Ovary (tissue), 9 donors: Measurements from ENCODE around the gene ISOC1. TPM values are rescaled to one million over a fixed set of nuclear protein-coding genes. Genes with fewer than 3 reads are reported as not detected.

Experiments
- DNase-seq, 5 donors: peaks; one replicate each; pipeline ENCODE4 v3.0.0-alpha.2; 2019 to 2020
- H3K27ac ChIP-seq, 2 donors: fragments of 200-600 bp; one replicate each; pipeline versions ENCODE4 v1.5.1 to v1.8.0; 2019 to 2022
- H3K27me3 ChIP-seq: fragments of 200-600 bp; one replicate; pipeline ENCODE4 v1.8.0; 2022
- H3K36me3 ChIP-seq: fragments of 200-600 bp; sonication (generic); one replicate; pipeline ENCODE4 v1.5.1; 2019
- H3K4me1 ChIP-seq: one replicate; pipeline ENCODE4 v1.8.1; 2013; ENCODE audit warnings: mild to moderate bottlenecking, moderate library complexity; ENCODE audit not compliant: insufficient read depth
- H3K4me3 ChIP-seq: fragments of 200-600 bp; sonication (generic); one replicate; pipeline ENCODE4 v1.5.1; 2017
- H3K9me3 ChIP-seq, 2 donors: fragments of 200-600 bp in 1 of 2; sonication (generic) in 1 of 2; one replicate each; pipeline versions ENCODE4 v1.5.1 to v1.8.1; 2013 to 2019; ENCODE audit warnings: mild to moderate bottlenecking in 1 of 2, moderate library complexity in 1 of 2
- EP300 ChIP-seq: sonication (generic); formaldehyde crosslinking; IDR thresholded peaks from one replicate; pipeline ENCODE4 v1.6.1; 2017; ENCODE audit warnings: antibody characterized with exemption
- POLR2A ChIP-seq: fragments of 450-650 bp; IDR thresholded peaks from one replicate; pipeline ENCODE4 v1.6.1; 2017; ENCODE audit warnings: antibody characterized with exemption, mild to moderate bottlenecking, moderate library complexity
- WGBS, 3 donors: extraction: QIAGEN DNeasy Blood & Tissue Kit in 1 of 3; methylation state at CpG; one replicate each; pipeline versions ENCODE4 v1.1.5 to v1.1.7; 2013 to 2017; 5-methylcytosine and 5-hydroxymethylcytosine counted together
- intact Hi-C, 4 donors: fragments of 100-400 bp; cut with DNase I; formaldehyde crosslinking; loops; one replicate each; pipeline versions ENCODE4 v1.11.0 to v1.15.1; 2022 to 2023
- polyA plus RNA-seq, 2 donors: library from polyadenylated mRNA; stranded (reverse); fragments of 200-250 nt in 1 of 2; fragments of 350-450 nt in 1 of 2; fragmentation: Illumina TruSeq in 1 of 2; extraction: RNeasy Lipid Tissue Mini Kit (QIAGEN cat#74804) in 1 of 2; gene quantifications; one replicate each; pipeline ENCODE4 v1.2.3, GENCODE V29; 2013 to 2014
- total RNA-seq, 7 donors: library from RNA; depleted of rRNA in 2 of 7; stranded (reverse); fragments of >200 nt in 2 of 7; fragmentation: NEBNext Ultra II Directional in 3 of 7; extraction: Animal tissue kit (Norgen Biotek cat#: 25700) in 3 of 7; gene quantifications; one replicate each; pipeline versions ENCODE4 v1.1.0 to v1.2.4, GENCODE V29; 2016 to 2023
- TF ChIP-seq, protein P1 (sequence below), 3 donors: fragments of 450-650 bp in 2 of 3; fragments of 200-600 bp in 1 of 3; IDR thresholded peaks; one replicate each; pipeline versions ENCODE4 v1.5.1 to v1.8.0; 2016 to 2022; ENCODE audit warnings: antibody characterized with exemption in 3 of 3, mild to moderate bottlenecking in 1 of 3
- donor health status: DM: no; HTN: no; CAD: no; lungs with moderate emphysema.
- donor health status: DM: no; HTN: no; CAD: no.
- donor health status: Bipolar disorder and iron deficiency.
- donor health status: DM: yes; HTN: yes; CAD: no.
- donor health status: DM: no; HTN: no; CAD: no.
- donor health status: DM: yes; HTN: yes; CAD: no.

The ISOC1 gene
- total and polyA plus RNA-seq, 9 donors: 19.1 to 98.0 (median 27.3) TPM

DNA sequence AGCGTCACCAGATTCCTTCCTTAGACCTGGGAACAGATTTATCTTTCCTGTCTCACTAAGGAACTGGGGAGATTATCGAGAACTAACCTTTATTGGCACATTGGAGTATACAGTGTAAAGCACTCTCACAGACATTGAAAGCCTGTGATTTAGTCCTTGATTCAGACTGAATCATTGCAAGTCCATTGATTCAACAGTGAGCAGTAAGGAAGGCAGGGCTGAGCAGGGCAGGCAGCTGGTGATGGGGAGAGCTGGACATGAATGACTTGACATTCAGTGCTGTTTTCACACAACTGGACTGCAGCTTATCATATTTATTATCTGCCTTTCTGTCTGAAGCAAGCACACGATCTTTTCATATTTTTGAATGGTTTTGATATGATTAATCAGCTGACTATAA, 16.2 kb downstream of the ISOC1 start:
- intact Hi-C loops: no loop called here
- peaks cover 5% of the 10 kb centered on the region for H3K4me1 ChIP-seq
- no peak overlapping the region for H3K27ac ChIP-seq
- TF ChIP-seq EP300 (no peak), POLR2A (no peak)
- TF ChIP-seq, protein P1, sequence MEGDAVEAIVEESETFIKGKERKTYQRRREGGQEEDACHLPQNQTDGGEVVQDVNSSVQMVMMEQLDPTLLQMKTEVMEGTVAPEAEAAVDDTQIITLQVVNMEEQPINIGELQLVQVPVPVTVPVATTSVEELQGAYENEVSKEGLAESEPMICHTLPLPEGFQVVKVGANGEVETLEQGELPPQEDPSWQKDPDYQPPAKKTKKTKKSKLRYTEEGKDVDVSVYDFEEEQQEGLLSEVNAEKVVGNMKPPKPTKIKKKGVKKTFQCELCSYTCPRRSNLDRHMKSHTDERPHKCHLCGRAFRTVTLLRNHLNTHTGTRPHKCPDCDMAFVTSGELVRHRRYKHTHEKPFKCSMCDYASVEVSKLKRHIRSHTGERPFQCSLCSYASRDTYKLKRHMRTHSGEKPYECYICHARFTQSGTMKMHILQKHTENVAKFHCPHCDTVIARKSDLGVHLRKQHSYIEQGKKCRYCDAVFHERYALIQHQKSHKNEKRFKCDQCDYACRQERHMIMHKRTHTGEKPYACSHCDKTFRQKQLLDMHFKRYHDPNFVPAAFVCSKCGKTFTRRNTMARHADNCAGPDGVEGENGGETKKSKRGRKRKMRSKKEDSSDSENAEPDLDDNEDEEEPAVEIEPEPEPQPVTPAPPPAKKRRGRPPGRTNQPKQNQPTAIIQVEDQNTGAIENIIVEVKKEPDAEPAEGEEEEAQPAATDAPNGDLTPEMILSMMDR (IDR thresholded peaks at IDR 0.05): no peak
- H3K4me3 ChIP-seq: no peak overlapping the region
- 64 to 66% (median 65%) methylated on average over 3 of the region's 3 CpGs for WGBS, 3 donors
- no peaks in the 10 kb centered on the region for H3K27me3 ChIP-seq
- H3K36me3 ChIP-seq: no peaks in the 10 kb centered on the region
- DNase-seq: no peak
- H3K9me3 ChIP-seq: no peaks in the 10 kb centered on the region

DNA sequence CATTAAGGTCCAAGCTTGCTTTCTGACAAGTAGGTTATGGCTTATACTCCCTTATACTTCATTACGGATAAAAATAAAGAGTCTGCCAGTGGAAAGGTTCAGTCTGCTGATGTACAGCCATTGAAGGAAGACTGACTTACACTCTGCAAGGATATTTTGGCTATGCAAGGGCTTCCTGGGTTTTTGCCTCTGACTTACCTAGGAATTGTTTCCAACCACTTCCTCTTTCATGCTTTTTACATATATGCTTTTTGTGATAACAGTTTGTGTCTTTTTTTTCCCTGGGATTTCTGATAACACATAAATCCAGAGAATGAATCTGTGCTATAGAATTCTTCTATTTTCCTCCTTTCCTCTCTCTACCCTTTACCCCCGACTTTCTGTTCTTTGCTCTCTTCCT, 16.8 kb downstream of the ISOC1 start:
- 62 to 69% (median 66%) methylated on average over 2 of the region's 2 CpGs for whole genome bisulfite sequencing, 3 donors
- intact Hi-C loops: no loop called here
- no peaks in the 10 kb centered on the region for H3K36me3 ChIP-seq

DNA sequence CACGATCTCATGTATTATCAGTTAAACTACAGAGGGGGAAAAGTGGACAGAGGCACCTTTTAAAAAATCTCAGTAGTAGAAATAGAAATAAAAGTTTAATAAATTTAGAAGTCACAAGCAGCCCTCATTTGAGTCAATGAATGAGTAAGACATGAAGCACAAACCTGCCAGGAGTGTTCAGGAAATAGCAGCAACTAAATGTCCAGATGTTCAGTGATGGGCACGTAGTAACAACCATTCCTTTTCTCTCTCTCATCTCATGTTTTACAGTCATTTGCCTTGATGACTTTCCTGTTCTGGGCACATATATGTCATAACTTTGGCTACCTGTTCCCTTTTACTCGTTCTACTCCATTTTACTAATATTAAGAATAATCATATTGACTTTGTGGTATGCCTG, 17.7 kb downstream of the ISOC1 start:
- no peak for DNase-seq
- WGBS, 3 donors: 89 to 95% (median 91%) methylated on average over 3 of the region's 3 CpGs
- TF ChIP-seq EP300 (no peak), POLR2A (no peak)
- TF ChIP-seq, protein P1 (IDR thresholded peaks at IDR 0.05): no peak
- no peaks in the 10 kb centered on the region for H3K9me3 ChIP-seq
- H3K27ac ChIP-seq: no peak overlapping the region
- H3K4me3 ChIP-seq: no peak overlapping the region
- no peaks in the 10 kb centered on the region for H3K36me3 ChIP-seq
- H3K4me1 ChIP-seq: peaks cover 5% of the 10 kb centered on the region
- intact Hi-C loops: no loop called here
- H3K27me3 ChIP-seq: no peaks in the 10 kb centered on the region

More for the DNA sequence above, 16.8 kb downstream of the ISOC1 start:
- Histone ChIP-seq H3K27ac (no peak overlapping the region), H3K4me3 (no peak overlapping the region), H3K27me3 (no peaks in the 10 kb centered on the region), H3K4me1 (peaks cover 5% of the 10 kb centered on the region), H3K9me3 (no peaks in the 10 kb centered on the region)
- no peak for DNase-seq
- TF ChIP-seq, protein P1 (IDR thresholded peaks at IDR 0.05): no peak
- TF ChIP-seq EP300 (no peak), POLR2A (no peak)

DNA sequence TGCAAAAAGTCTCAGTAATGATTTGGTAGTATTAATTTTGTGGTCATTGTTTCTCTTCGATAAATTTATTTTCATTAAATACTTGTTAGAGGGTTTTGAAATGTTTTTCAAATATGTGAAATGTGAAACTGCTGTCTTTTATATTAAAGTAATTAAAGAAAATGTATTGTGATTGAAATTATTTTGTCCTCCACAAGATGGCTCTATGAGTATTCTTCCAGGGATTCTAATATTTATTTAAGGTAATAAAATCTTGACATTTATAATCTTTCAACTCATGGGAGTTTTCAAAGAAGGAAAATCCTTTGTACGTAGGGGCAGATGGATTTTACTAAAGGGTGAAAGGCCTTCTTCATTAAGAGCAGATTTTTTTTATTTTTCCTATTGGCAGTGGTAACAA, 19.3 kb downstream of the ISOC1 start:
- TF ChIP-seq EP300: no peak
- TF ChIP-seq POLR2A: no peak
- TF ChIP-seq, protein P1 (IDR thresholded peaks at IDR 0.05): no peak
- Histone ChIP-seq H3K4me3 (no peak overlapping the region), H3K27me3 (no peaks in the 10 kb centered on the region), H3K9me3 (no peaks in the 10 kb centered on the region), H3K36me3 (no peaks in the 10 kb centered on the region), H3K4me1 (peaks cover 5% of the 10 kb centered on the region), H3K27ac (no peak overlapping the region)
- WGBS, 3 donors: 33 to 59% (median 53%) methylated on average over 2 of the region's 2 CpGs
- DNase-seq: no peak
- intact Hi-C loops: no loop called here
